OCI-LY7 (cell line): Measurements from ENCODE around the gene SERINC4. TPM values are rescaled to one million over a fixed set of nuclear protein-coding genes. Genes with fewer than 3 reads are reported as not detected.

Experiments used
- BruUV-seq: library from RNA; stranded (reverse); fragments of 400-500 nt; replicated peaks from 2 replicates; lab custom pipeline; 2021; lab: Mats Ljungman, UMichigan
- CTCF ChIA-PET: fragments of 300-600 bp; sonication (Branson Sonifier 250); formaldehyde crosslinking; loops from one replicate; lab custom pipeline; 2022; ENCODE audit warnings: antibody characterized with exemption; ENCODE audit not compliant: unreplicated experiment; lab: Charles Lee
- POLR2A ChIA-PET: fragments of 300-600 bp; sonication (Branson Sonifier 250); formaldehyde crosslinking; loops from one replicate; lab custom pipeline; 2022; ENCODE audit warnings: antibody characterized with exemption; lab: Charles Lee
- DNase-seq: peaks from one replicate; pipeline ENCODE4 v3.0.0-alpha.2; 2015; ENCODE audit warnings: low spot score
- H2AFZ ChIP-seq: fragments of 200-600 bp; sonication (generic), shearing (Covaris generic); 2 replicates; pipeline ENCODE4 v1.6.1; 2014; ENCODE audit warnings: mild to moderate bottlenecking, antibody characterized with exemption, low read length, moderate library complexity
- H3K27ac ChIP-seq: fragments of 200-600 bp; sonication (generic); 2 replicates; pipeline ENCODE4 v1.5.1; 2014; ENCODE audit warnings: mixed run types, low read depth, mild to moderate bottlenecking, moderate library complexity, low read length, inconsistent platforms; ENCODE audit not compliant: poor library complexity, severe bottlenecking
- H3K36me3 ChIP-seq: fragments of 200-600 bp; sonication (generic); 2 replicates; pipeline ENCODE4 v1.6.1; 2014; ENCODE audit warnings: mild to moderate bottlenecking, antibody characterized with exemption, low read length, moderate library complexity, mixed read lengths; ENCODE audit not compliant: insufficient read depth
- H3K4me1 ChIP-seq: fragments of 200-600 bp; sonication (generic); 2 replicates; pipeline ENCODE4 v1.5.1; 2014; ENCODE audit warnings: mild to moderate bottlenecking, low read length; ENCODE audit not compliant: insufficient read depth, poor library complexity, severe bottlenecking
- H3K4me2 ChIP-seq: fragments of 200-600 bp; sonication (generic); 2 replicates; pipeline ENCODE4 v1.6.1; 2014; ENCODE audit warnings: mild to moderate bottlenecking, low read length
- H3K4me3 ChIP-seq: fragments of 200-600 bp; sonication (generic); 2 replicates; pipeline ENCODE4 v1.5.1; 2014; ENCODE audit warnings: mild to moderate bottlenecking, low read depth, low read length; ENCODE audit not compliant: poor library complexity, severe bottlenecking
- H3K79me2 ChIP-seq: fragments of 200-600 bp; sonication (generic); 2 replicates; pipeline ENCODE4 v1.6.1; 2016; ENCODE audit warnings: low read depth, mild to moderate bottlenecking, low read length, moderate library complexity, mixed read lengths; ENCODE audit not compliant: insufficient read depth
- H3K9me2 ChIP-seq: fragments of 200-600 bp; sonication (generic); 2 replicates; pipeline ENCODE4 v1.6.1; 2016; ENCODE audit warnings: mild to moderate bottlenecking, low read length, mixed read lengths; ENCODE audit not compliant: insufficient read depth
- H3K9me3 ChIP-seq: fragments of 200-600 bp; sonication (generic); 2 replicates; pipeline ENCODE4 v1.6.1; 2014; ENCODE audit warnings: mild to moderate bottlenecking, mixed run types, low read length, mixed read lengths
- H4K20me1 ChIP-seq: fragments of 200-600 bp; sonication (generic); 2 replicates; pipeline ENCODE4 v1.6.1; 2014; ENCODE audit warnings: mild to moderate bottlenecking, antibody characterized with exemption, low read length, moderate library complexity, mixed read lengths; ENCODE audit not compliant: insufficient read depth
- CTCF ChIP-seq: fragments of 200-600 bp; sonication (generic); conservative IDR thresholded peaks from 2 replicates; pipeline ENCODE4 v1.5.1; 2014; ENCODE audit warnings: mild to moderate bottlenecking, antibody characterized with exemption, low read length, moderate library complexity, mixed read lengths
- EZH2phosphoT487 ChIP-seq: fragments of 200-600 bp; sonication (generic); IDR thresholded peaks from 2 replicates; pipeline ENCODE4 v1.6.1; 2018; ENCODE audit warnings: low read depth, borderline replicate concordance, mild to moderate bottlenecking, mixed run types, antibody characterized with exemption, low read length, moderate library complexity, mixed read lengths
- intact Hi-C: fragments of 100-400 bp; cut with micrococcal nuclease; formaldehyde crosslinking; loops from one replicate; pipeline ENCODE4 v1.10.0; 2022; ENCODE audit not compliant: unreplicated experiment
- total RNA-seq, 2 experiments: library from RNA; depleted of rRNA in 1 of 2; stranded (reverse); fragments of >200 nt in 1 of 2; shearing (Covaris generic) in 1 of 2; gene quantifications; 2 replicates each; pipeline ENCODE4 v1.2.3, GENCODE V29; 2014 to 2022

The SERINC4 gene
- total RNA-seq, 2 experiments from 2014 or later, result 0.60 to 1.9 TPM

DNA sequence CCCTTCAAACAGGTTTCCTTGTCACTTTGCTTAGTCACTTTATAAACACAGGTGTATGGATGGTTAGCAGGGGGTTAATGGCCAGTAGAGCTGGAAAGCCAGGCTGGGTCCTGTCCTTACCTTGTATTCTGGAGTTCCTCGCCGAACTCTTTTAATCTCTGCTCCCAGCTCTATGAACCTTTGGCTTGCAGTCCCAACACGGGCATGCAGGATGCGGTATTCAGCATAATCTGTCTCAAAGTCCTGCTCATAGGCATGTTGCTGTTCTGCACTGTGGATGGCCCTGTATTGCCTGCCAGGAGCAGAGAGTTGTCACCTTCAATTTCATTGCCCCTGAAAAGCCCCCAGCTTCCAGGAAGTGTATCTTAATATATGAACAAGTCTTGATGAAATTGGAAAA, 26.0 kb downstream of the SERINC4 start:
- ChIA-PET POLR2A (interaction anchor here (1.3 to 7.0 kb wide), 3 partner anchors 15 to 28 kb away, joined by 3 to 98 read pairs (median 6); partner anchors contain the start of gene SERF2), CTCF (no interaction called here)
- peaks cover 55% of the 10 kb centered on the region for H3K4me1 ChIP-seq
- H3K9me3 ChIP-seq, result no peaks in the 10 kb centered on the region
- no peak for DNase-seq
- H3K9me2 ChIP-seq, result no peaks in the 10 kb centered on the region
- peak overlapping the region; percentile 79 for H3K4me3 ChIP-seq
- H2AFZ ChIP-seq, result no peak overlapping the region
- H3K27ac ChIP-seq, result peak overlapping the region; percentile 91
- BruUV-seq, result no TSS peak
- H4K20me1 ChIP-seq, result peaks cover 41% of the 10 kb centered on the region
- no peak for TF ChIP-seq EZH2phosphoT487
- TF ChIP-seq CTCF, result no peak
- peaks cover 64% of the 10 kb centered on the region for H3K79me2 ChIP-seq
- peak overlapping the region; percentile 85 for H3K4me2 ChIP-seq
- peaks cover 69% of the 10 kb centered on the region for H3K36me3 ChIP-seq
- intact Hi-C loops, result no loop called here

GRCh38 chr15:43772624-43773023, 27.4 kb downstream of the SERINC4 start:
- Histone ChIP-seq H2AFZ (no peak overlapping the region), H3K27ac (peak overlapping the region; percentile 18), H3K9me3 (no peaks in the 10 kb centered on the region), H3K4me1 (peaks cover 44% of the 10 kb centered on the region), H3K79me2 (peaks cover 54% of the 10 kb centered on the region), H3K4me2 (peak overlapping the region; percentile 35; the same call in 1 of the 2 replicates), H3K4me3 (no peak overlapping the region), H3K9me2 (no peaks in the 10 kb centered on the region), H4K20me1 (peaks cover 41% of the 10 kb centered on the region), H3K36me3 (peaks cover 83% of the 10 kb centered on the region)
- no TSS peak for BruUV-seq
- POLR2A ChIA-PET, result interaction anchor here (1.7 to 7.0 kb wide), 2 partner anchors 16 to 27 kb away, joined by 5 to 98 read pairs; partner anchors contain the start of genes HYPK, SERF2 and SERINC4
- intact Hi-C loops, result no loop called here
- CTCF ChIA-PET, result no interaction called here
- DNase-seq, result no peak
- no peak for TF ChIP-seq EZH2phosphoT487
- TF ChIP-seq CTCF, result no peak

GRCh38 chr15:43771816-43772215, 28.2 kb downstream of the SERINC4 start:
- Histone ChIP-seq H3K79me2 (peaks cover 54% of the 10 kb centered on the region), H2AFZ (no peak overlapping the region), H3K36me3 (peaks cover 91% of the 10 kb centered on the region), H3K9me3 (no peaks in the 10 kb centered on the region), H3K4me2 (peak overlapping the region; percentile 35; the same call in 1 of the 2 replicates), H3K9me2 (no peaks in the 10 kb centered on the region), H3K4me3 (no peak overlapping the region), H3K27ac (peak overlapping the region; percentile 18), H4K20me1 (peaks cover 41% of the 10 kb centered on the region), H3K4me1 (peaks cover 42% of the 10 kb centered on the region)
- CTCF ChIA-PET, result no interaction called here
- intact Hi-C loops, result no loop called here
- POLR2A ChIA-PET, result interaction anchor here (0.5 to 1.7 kb wide), 7 partner anchors 13 to 249 kb away, joined by 3 to 9 read pairs (median 4); partner anchors contain the start of genes HYPK and SERINC4
- TF ChIP-seq EZH2phosphoT487, result no peak
- TF ChIP-seq CTCF, result no peak
- BruUV-seq, result no TSS peak
- DNase-seq, result no peak
